A549 (cell line): ENCODE results near the gene ACBD6. TPM values are rescaled to one million over a fixed set of nuclear protein-coding genes. Genes with fewer than 3 reads are reported as not detected.

Experiments
- ATAC-seq, 2 experiments: fragments of 200-7000 bp in 1 of 2; fragments of >200 bp in 1 of 2; cut with Nextera tagmentation in 1 of 2; cut with Tn5 transposase in 1 of 2; 3 replicates each; pipeline versions ENCODE4 v1.8.0 to v1.9.1; 2018 to 2020; ENCODE audit warnings: mild to moderate bottlenecking in 1 of 2, moderate library complexity in 1 of 2
- CTCF ChIA-PET: fragments of 300-600 bp; sonication (Branson Sonifier 250); formaldehyde crosslinking; extraction: SDS; loops from one replicate; lab custom pipeline; 2021; ENCODE audit warnings: antibody characterized with exemption, inconsistent platforms; lab: Yijun Ruan, JAX
- POLR2A ChIA-PET: fragments of 350-600 bp; formaldehyde crosslinking; extraction: SDS; loops from one replicate; lab custom pipeline; 2021; ENCODE audit warnings: antibody characterized with exemption, inconsistent platforms; lab: Yijun Ruan, JAX
- DNase-seq, 2 experiments: peaks; one replicate each; pipeline versions ENCODE4 v3.0.0 to v3.0.0-alpha.2; 2011 to 2016; ENCODE audit warnings: low read depth in 1 of 2, low spot score in 1 of 2
- FAIRE-seq: peaks from 2 replicates; lab custom pipeline; 2011; peaks lifted over from hg19 to GRCh38; lab: Jason Lieb, UNC
- H3K27ac ChIP-seq, 2 experiments: fragments of >200 bp; sonication (Bioruptor Twin); formaldehyde crosslinking; 3 replicates each; pipeline ENCODE4 v1.5.1; 2016 to 2017
- H3K4me1 ChIP-seq: fragments of >200 bp; sonication (Bioruptor Twin); formaldehyde crosslinking; 3 replicates; pipeline ENCODE4 v1.6.1; 2016
- H3K4me2 ChIP-seq: fragments of >200 bp; sonication (Bioruptor Twin); formaldehyde crosslinking; 3 replicates; pipeline ENCODE4 v1.6.1; 2016
- H3K4me3 ChIP-seq: fragments of >200 bp; sonication (Bioruptor Twin); formaldehyde crosslinking; 3 replicates; pipeline ENCODE4 v1.5.1; 2016
- H3K9me3 ChIP-seq: fragments of >200 bp; sonication (Bioruptor Twin); formaldehyde crosslinking; 3 replicates; pipeline ENCODE4 v1.6.1; 2016
- BCL3 ChIP-seq: fragments of >200 bp; sonication (Bioruptor Twin); formaldehyde crosslinking; IDR thresholded peaks from 3 replicates; pipeline ENCODE4 v1.6.1; 2016
- CHD2 ChIP-seq: fragments of 150-350 bp; IDR thresholded peaks from 2 replicates; pipeline ENCODE4 v1.6.1; 2014; ENCODE audit warnings: low read length; ENCODE audit not compliant: partially characterized antibody
- CHD4 ChIP-seq: fragments of 200-600 bp; sonication (generic); IDR thresholded peaks from 2 replicates; pipeline ENCODE4 v1.6.1; 2016; ENCODE audit warnings: antibody characterized with exemption, mild to moderate bottlenecking, borderline replicate concordance
- ESRRA ChIP-seq: fragments of 150-350 bp; IDR thresholded peaks from 2 replicates; pipeline ENCODE4 v1.6.1; 2014; ENCODE audit warnings: mild to moderate bottlenecking, low read length, borderline replicate concordance
- FOSL2 ChIP-seq, 2 experiments: fragments of 450-650 bp in 1 of 2; fragments of >200 bp in 1 of 2; sonication (Bioruptor Twin) in 1 of 2; formaldehyde crosslinking; IDR thresholded peaks; 2 replicates each; pipeline versions ENCODE4 v1.5.0 to v1.6.1; 2016 to 2020; ENCODE audit warnings: mild to moderate bottlenecking in 1 of 2, moderate library complexity in 1 of 2
- GATA3 ChIP-seq: IDR thresholded peaks from 2 replicates; pipeline ENCODE4 v1.6.1; 2012; ENCODE audit warnings: borderline replicate concordance
- HMGXB4 ChIP-seq: fragments of 250-450 bp; sonication (Bioruptor Pico); IDR thresholded peaks from 2 replicates; pipeline ENCODE4 v1.5.0; 2021; ENCODE audit warnings: mild to moderate bottlenecking, moderate library complexity, borderline replicate concordance
- HOXB5 ChIP-seq: fragments of 250-450 bp; sonication (Bioruptor Pico); IDR thresholded peaks from 2 replicates; pipeline ENCODE4 v1.5.0; 2020; ENCODE audit warnings: mild to moderate bottlenecking, moderate library complexity
- JUN ChIP-seq, 2 experiments: fragments of >200 bp; sonication (Bioruptor Twin); formaldehyde crosslinking; IDR thresholded peaks; 2 replicates in 1 of 2; 3 replicates in 1 of 2; pipeline ENCODE4 v1.6.1; 2016 to 2017
- JUNB ChIP-seq: fragments of >200 bp; sonication (Bioruptor Twin); formaldehyde crosslinking; IDR thresholded peaks from 2 replicates; pipeline ENCODE4 v1.6.1; 2016
- MAZ ChIP-seq: fragments of 150-350 bp; IDR thresholded peaks from 2 replicates; pipeline ENCODE4 v1.6.1; 2014; ENCODE audit warnings: antibody characterized with exemption, low read depth, low read length, borderline replicate concordance
- MYC ChIP-seq: IDR thresholded peaks from 2 replicates; pipeline ENCODE4 v1.6.1; 2012; ENCODE audit warnings: mild to moderate bottlenecking, inconsistent platforms, low read length, improper control_type of control experiment, borderline replicate concordance
- NR3C1 ChIP-seq: fragments of >200 bp; sonication (Bioruptor Twin); formaldehyde crosslinking; IDR thresholded peaks from 3 replicates; pipeline ENCODE4 v1.6.1; 2017
- PHF8 ChIP-seq: fragments of 200-600 bp; sonication (generic); IDR thresholded peaks from 2 replicates; pipeline ENCODE4 v1.6.1; 2016; ENCODE audit warnings: low read depth, mild to moderate bottlenecking, antibody characterized with exemption, moderate library complexity, borderline replicate concordance
- POLR2A ChIP-seq: IDR thresholded peaks from 2 replicates; pipeline ENCODE4 v1.6.1; 2012; ENCODE audit warnings: mild to moderate bottlenecking, low read length
- SREBF2 ChIP-seq: fragments of 450-650 bp; IDR thresholded peaks from 2 replicates; pipeline ENCODE4 v1.6.1; 2014; ENCODE audit warnings: mild to moderate bottlenecking, moderate library complexity
- TFCP2L1 ChIP-seq: fragments of 250-450 bp; sonication (Bioruptor Pico); IDR thresholded peaks from 2 replicates; pipeline ENCODE4 v1.5.0; 2021; ENCODE audit warnings: mild to moderate bottlenecking
- TP53 ChIP-seq: fragments of 250-450 bp; sonication (Bioruptor Pico); IDR thresholded peaks from 2 replicates; pipeline ENCODE4 v1.5.0; 2021; ENCODE audit warnings: mild to moderate bottlenecking, moderate library complexity
- USF2 ChIP-seq: fragments of 450-650 bp; IDR thresholded peaks from 2 replicates; pipeline ENCODE4 v1.6.1; 2014; ENCODE audit warnings: antibody characterized with exemption
- ZSCAN20 ChIP-seq: fragments of 250-450 bp; sonication (Bioruptor Pico); IDR thresholded peaks from 2 replicates; pipeline ENCODE4 v1.8.0; 2022; ENCODE audit warnings: mild to moderate bottlenecking, moderate library complexity
- WGBS: methylation state at CpG from one replicate; pipeline ENCODE4 v1.1.6; 2017; ENCODE audit errors: missing lambda C conversion rate; 5-methylcytosine and 5-hydroxymethylcytosine counted together
- polyA minus RNA-seq: library from RNA; depleted of rRNA, polyadenylated mRNA; stranded (reverse); fragments of >200 nt; gene quantifications from 2 replicates; pipeline ENCODE4 v1.2.3, GENCODE V29; 2011; rRNA and poly(A)+ RNA removed
- polyA plus RNA-seq, 4 experiments: library from polyadenylated mRNA; depleted of rRNA in 3 of 4; stranded (reverse); fragments of >200 nt; fragmentation: RNase III in 1 of 4; extraction: RNeasy Plus Mini Kit Qiagen cat#74134 plus additional on column Dnase treatment in 1 of 4; gene quantifications; 2 replicates in 3 of 4; 3 replicates in 1 of 4; pipeline ENCODE4 v1.2.3, GENCODE V29; 2011 to 2017
- TF ChIP-seq, protein P1 (sequence below): IDR thresholded peaks from 2 replicates; pipeline ENCODE4 v1.6.1; 2012
- TF ChIP-seq, protein P2 (sequence below): IDR thresholded peaks from 2 replicates; pipeline ENCODE4 v1.6.1; 2012
- TF ChIP-seq, protein P3 (sequence below): IDR thresholded peaks from 2 replicates; pipeline ENCODE4 v1.6.1; 2012; ENCODE audit warnings: low read depth, borderline replicate concordance

Gene ACBD6
- polyA plus RNA-seq (2011; rRNA removed), result 78.7 and 91.3 TPM in 2 replicates
- 55.5 and 58.7 TPM in 2 replicates for polyA plus RNA-seq (2012; cell fraction: cytosol; rRNA removed)
- polyA plus RNA-seq (2012; cell fraction: nucleus; rRNA removed), result 66.8 and 68.1 TPM in 2 replicates
- 59.8 to 61.4 TPM (median 61.4 TPM) in 3 replicates for polyA plus RNA-seq (2017; fragmentation: RNase III; extraction: RNeasy Plus Mini Kit Qiagen cat#74134 plus additional on column Dnase treatment)
- 91.5 and 94.8 TPM in 2 replicates for polyA minus RNA-seq

DNA sequence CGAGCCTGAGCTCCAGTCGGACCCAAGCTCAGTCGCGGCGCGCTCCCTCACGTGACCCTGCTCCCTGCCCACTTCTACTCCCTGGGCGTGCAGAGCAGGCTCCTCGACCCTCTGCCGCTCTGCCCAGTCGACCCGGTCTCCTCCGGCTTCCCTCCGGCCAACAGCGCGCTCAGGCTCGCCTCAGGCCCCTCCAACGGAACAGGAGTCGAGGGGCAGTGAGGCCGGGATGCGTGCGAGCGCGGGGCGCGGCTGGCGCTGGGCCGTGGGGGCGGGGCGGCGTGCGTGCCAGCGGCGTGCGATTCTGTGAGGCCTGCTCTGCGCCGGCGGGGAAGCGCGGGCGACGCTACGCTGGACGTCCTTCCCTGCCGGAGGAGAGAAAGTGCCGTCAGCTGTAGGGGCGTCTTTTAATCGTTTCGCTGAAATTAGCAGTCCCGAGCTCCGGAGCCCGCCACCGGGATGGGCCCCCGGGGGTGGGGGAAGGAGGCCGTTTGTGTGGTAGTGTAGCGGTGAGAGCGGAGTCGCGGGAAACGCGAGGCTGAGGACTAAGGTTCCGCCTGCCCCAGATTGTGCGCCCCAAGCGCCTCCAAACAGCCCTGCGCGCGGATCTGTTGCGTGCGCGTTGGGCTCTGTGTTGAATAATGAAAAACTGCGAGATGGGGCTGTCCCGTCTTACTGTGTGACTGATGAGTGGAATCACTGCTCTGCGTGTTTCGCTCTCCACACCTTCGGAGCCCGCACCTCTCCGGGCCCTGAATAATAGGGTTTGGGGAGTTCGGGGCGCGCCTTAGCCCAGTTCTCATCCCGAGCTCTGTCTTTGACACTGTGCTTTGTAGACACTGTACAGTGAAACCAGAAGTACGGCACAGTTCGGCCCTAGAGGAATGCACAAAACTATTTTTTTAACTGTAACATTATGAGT is at the start of gene ACBD6:
Gene ACBD6, minus strand, starts transcription at position 217 of the 919 bp plus-strand sequence. CDS start 311 bp downstream, outside the sequence.
- ChIA-PET CTCF (interaction anchor here (0.7 to 5.0 kb wide), 9 partner anchors 12 to 520 kb away, joined by 3 to 42 read pairs (median 5); no protein-coding TSS in a partner anchor), POLR2A (interaction anchor here (0.5 to 2.6 kb wide), 11 partner anchors 10 to 627 kb away, joined by 3 to 18 read pairs (median 3); partner anchors contain the start of gene LHX4)
- DNase-seq (peak; percentile 88 to 94), ATAC-seq (peak; percentile 90 to 95), FAIRE-seq (no peak)
- H3K27ac ChIP-seq, result peak within 1 kb of the TSS; percentile 94 to 98
- peaks cover 36% of the 10 kb centered on the region; the same call in 2 of the 3 replicates for H3K4me1 ChIP-seq
- H3K4me3 ChIP-seq, result peak within 1 kb of the TSS; percentile 91
- TF ChIP-seq, protein P1, sequence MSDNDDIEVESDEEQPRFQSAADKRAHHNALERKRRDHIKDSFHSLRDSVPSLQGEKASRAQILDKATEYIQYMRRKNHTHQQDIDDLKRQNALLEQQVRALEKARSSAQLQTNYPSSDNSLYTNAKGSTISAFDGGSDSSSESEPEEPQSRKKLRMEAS, result peak; percentile 96
- TF ChIP-seq MAZ (peak; percentile 49), ESRRA (no peak), CHD4 (no peak), GATA3 (peak; percentile 54; the same call in 1 of the 2 replicates), ZSCAN20 (CRISPR knock-in tag) (no peak), NR3C1 (no peak), TP53 (peak; percentile 51; the same call in 1 of the 2 replicates), TFCP2L1 (CRISPR knock-in tag) (peak; percentile 36; the same call in 1 of the 2 replicates), SREBF2 (no peak), MYC (peak; percentile 80), FOSL2 (IDR thresholded peaks at IDR 0.05) (no peak), FOSL2 (CRISPR knock-in tag; IDR thresholded peaks at IDR 0.05) (peak; percentile 23; the same call in 1 of the 2 replicates), JUN (IDR thresholded peaks at IDR 0.05) (peak; percentile 79 to 95), CHD2 (no peak), JUNB (no peak), POLR2A (peak; percentile 80), BCL3 (peak; percentile 72; the same call in 2 of the 3 replicates), HOXB5 (0 out of 2 replicates have a peak, but pooled peaks have one; percentile 21), USF2 (peak; percentile 93), HMGXB4 (peak; percentile 87; the same call in 1 of the 2 replicates), PHF8 (peak; percentile 97)
- TF ChIP-seq, protein P2, sequence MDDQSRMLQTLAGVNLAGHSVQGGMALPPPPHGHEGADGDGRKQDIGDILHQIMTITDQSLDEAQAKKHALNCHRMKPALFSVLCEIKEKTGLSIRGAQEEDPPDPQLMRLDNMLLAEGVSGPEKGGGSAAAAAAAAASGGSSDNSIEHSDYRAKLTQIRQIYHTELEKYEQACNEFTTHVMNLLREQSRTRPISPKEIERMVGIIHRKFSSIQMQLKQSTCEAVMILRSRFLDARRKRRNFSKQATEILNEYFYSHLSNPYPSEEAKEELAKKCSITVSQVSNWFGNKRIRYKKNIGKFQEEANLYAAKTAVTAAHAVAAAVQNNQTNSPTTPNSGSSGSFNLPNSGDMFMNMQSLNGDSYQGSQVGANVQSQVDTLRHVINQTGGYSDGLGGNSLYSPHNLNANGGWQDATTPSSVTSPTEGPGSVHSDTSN, result no peak
- TF ChIP-seq, protein P3, sequence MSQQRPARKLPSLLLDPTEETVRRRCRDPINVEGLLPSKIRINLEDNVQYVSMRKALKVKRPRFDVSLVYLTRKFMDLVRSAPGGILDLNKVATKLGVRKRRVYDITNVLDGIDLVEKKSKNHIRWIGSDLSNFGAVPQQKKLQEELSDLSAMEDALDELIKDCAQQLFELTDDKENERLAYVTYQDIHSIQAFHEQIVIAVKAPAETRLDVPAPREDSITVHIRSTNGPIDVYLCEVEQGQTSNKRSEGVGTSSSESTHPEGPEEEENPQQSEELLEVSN, result peak; percentile 85
- peak within 1 kb of the TSS; percentile 79 for H3K4me2 ChIP-seq
- WGBS, result 2% methylated on average over 38 of the region's 83 CpGs
- no peaks in the 10 kb centered on the region for H3K9me3 ChIP-seq
